ENCODE results near the gene IPPK. TPM values are rescaled to one million over a fixed set of nuclear protein-coding genes. Genes with fewer than 3 reads are reported as not detected.

IPPK gene
- total and polyA plus RNA-seq, 8 donors, result 1.9 to 6.5 (median 3.1) TPM

DNA sequence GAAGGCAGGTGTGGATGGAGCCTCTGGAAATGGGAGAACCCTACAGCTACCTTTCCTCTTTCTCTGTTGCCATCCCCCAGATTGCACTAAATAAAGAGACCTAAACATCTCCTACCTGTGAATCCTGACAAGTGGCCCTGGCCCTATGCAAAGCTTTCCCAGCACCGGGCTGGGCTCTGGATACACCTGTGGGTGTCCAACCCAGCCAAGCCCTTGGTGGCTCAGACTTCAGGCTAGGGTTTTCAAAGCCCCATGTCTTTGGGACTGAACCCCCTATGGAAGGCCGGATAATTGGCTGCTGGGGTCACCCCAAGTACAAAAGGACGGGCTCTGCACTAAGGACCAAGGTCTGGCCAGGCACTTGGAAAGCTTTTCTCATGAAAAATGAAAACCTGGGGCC, 44.1 kb upstream of the IPPK start:
- Histone ChIP-seq H3K27me3 (no peaks in the 10 kb centered on the region), H3K4me3 (no peak overlapping the region), H3K27ac (no peak overlapping the region), H3K36me3 (peaks cover 4 to 56% (median 39%) of the 10 kb centered on the region in 3 donors), H3K4me1 (no peaks in the 10 kb centered on the region), H3K9me3 (no peaks in the 10 kb centered on the region)
- FAIRE-seq (no peak), DNase-seq (no peak), ATAC-seq (no peak)
- 95 to 98% methylated on average over 3 of the region's 3 CpGs for WGBS, 2 donors
- intact Hi-C loops (cut with DNase I), result no loop called here
- TF ChIP-seq, protein P1, sequence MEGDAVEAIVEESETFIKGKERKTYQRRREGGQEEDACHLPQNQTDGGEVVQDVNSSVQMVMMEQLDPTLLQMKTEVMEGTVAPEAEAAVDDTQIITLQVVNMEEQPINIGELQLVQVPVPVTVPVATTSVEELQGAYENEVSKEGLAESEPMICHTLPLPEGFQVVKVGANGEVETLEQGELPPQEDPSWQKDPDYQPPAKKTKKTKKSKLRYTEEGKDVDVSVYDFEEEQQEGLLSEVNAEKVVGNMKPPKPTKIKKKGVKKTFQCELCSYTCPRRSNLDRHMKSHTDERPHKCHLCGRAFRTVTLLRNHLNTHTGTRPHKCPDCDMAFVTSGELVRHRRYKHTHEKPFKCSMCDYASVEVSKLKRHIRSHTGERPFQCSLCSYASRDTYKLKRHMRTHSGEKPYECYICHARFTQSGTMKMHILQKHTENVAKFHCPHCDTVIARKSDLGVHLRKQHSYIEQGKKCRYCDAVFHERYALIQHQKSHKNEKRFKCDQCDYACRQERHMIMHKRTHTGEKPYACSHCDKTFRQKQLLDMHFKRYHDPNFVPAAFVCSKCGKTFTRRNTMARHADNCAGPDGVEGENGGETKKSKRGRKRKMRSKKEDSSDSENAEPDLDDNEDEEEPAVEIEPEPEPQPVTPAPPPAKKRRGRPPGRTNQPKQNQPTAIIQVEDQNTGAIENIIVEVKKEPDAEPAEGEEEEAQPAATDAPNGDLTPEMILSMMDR (IDR thresholded peaks at IDR 0.05), result no peak

DNA sequence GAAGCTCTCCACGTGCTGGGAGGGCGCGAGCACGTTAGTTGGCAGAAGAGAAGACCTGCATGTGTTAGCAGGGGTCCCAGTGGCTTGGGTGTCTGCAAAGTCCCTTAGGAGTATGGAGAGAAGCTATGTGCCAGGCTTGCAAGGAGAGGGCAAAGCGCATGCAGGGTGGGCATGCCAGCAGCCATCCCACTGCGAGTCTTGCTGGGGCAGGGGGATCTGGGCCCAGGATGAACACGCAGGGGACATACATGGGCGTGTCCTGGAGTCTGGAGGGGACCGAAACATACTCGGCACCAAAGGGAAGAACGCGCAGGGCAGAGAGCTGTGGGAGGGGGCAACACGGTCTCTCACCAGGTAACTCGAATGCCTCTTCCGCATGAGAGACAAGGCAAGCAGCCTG, 43.6 kb upstream of the IPPK start:
- H3K9me3 ChIP-seq, result no peaks in the 10 kb centered on the region
- no peak for ATAC-seq
- 92 to 95% methylated on average over 15 of the region's 15 CpGs for WGBS, 2 donors
- peak in 1 of 6 donors; percentile 42 for DNase-seq
- TF ChIP-seq, protein P1 (IDR thresholded peaks at IDR 0.05), result no peak
- H3K27me3 ChIP-seq, result no peaks in the 10 kb centered on the region
- H3K27ac ChIP-seq, result no peak overlapping the region
- no peak for FAIRE-seq
- H3K4me1 ChIP-seq, result no peaks in the 10 kb centered on the region
- intact Hi-C loops (cut with DNase I), result no loop called here
- H3K4me3 ChIP-seq, result no peak overlapping the region
- peaks cover 4 to 51% (median 34%) of the 10 kb centered on the region in 3 donors for H3K36me3 ChIP-seq

- DNase-seq (no peak), FAIRE-seq (no peak), ATAC-seq (no peak)
- 93 to 95% methylated on average over 15 of the region's 15 CpGs for WGBS, 2 donors
- Histone ChIP-seq H3K27me3 (no peaks in the 10 kb centered on the region), H3K9me3 (no peaks in the 10 kb centered on the region), H3K27ac (no peak overlapping the region), H3K4me3 (no peak overlapping the region), H3K4me1 (no peaks in the 10 kb centered on the region), H3K36me3 (peaks cover 0 to 45% (median 28%) of the 10 kb centered on the region in 3 donors)
- intact Hi-C loops (cut with DNase I), result no loop called here
- TF ChIP-seq, protein P1 (IDR thresholded peaks at IDR 0.05), result no peak
Observed at GRCh38 chr9:92712767-92713166, 42.8 kb upstream of the IPPK start.

DNA sequence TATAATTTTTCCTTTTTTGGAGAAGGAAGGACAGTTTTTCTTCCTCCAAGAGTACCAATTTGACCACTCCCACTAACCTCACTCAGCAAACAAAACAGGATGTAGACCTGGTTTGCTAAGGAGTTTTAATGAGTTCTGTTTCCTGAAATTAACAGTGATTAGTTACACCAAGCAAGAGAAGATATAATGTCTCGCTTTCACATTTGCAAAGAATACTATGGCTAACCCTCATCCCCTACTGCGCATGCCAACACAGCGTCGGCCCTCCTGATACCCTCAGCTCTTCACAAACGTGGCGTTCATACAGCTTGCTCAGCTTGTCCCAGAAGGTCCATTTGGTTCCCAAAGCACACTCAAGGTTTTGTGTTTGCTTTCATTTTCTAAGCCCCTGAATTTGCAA, 41.9 kb upstream of the IPPK start:
- peaks cover 0 to 36% (median 20%) of the 10 kb centered on the region in 3 donors for H3K36me3 ChIP-seq
- H3K4me3 ChIP-seq, result no peak overlapping the region
- H3K27me3 ChIP-seq, result no peaks in the 10 kb centered on the region
- FAIRE-seq (no peak), DNase-seq (no peak), ATAC-seq (no peak)
- WGBS, 2 donors, result 80 to 88% methylated on average over 6 of the region's 6 CpGs
- no peak overlapping the region for H3K27ac ChIP-seq
- TF ChIP-seq, protein P1 (IDR thresholded peaks at IDR 0.05), result no peak
- intact Hi-C loops (cut with DNase I), result no loop called here
- H3K9me3 ChIP-seq, result no peaks in the 10 kb centered on the region
- H3K4me1 ChIP-seq, result no peaks in the 10 kb centered on the region

DNA sequence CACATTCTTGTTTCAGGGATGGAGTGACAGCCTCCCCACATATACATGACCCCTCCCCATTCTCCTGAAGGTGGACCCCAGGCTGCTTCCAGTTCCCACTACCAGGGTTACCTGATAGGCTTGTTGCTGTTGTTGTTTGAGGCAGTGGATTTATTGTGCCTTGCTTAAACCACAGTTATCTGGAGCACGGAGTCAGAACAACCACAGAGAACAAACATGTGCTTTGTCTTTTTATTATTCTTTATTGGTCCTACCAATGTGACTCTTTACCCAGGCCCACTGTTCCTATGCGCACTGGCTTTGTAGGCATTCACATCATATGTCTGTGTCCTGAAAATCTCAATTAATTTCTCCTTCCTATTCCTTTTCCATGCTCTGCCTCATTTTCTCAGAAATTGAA, 41.2 kb upstream of the IPPK start:
- ATAC-seq (no peak), FAIRE-seq (no peak), DNase-seq (no peak)
- 69 to 85% methylated on average over 2 of the region's 2 CpGs for whole genome bisulfite sequencing, 2 donors
- no peaks in the 10 kb centered on the region for H3K9me3 ChIP-seq
- no peak overlapping the region for H3K4me3 ChIP-seq
- no peaks in the 10 kb centered on the region for H3K27me3 ChIP-seq
- TF ChIP-seq, protein P1 (IDR thresholded peaks at IDR 0.05), result no peak
- H3K36me3 ChIP-seq, result peaks cover 0 to 34% (median 20%) of the 10 kb centered on the region in 3 donors
- no peaks in the 10 kb centered on the region for H3K4me1 ChIP-seq
- intact Hi-C loops (cut with DNase I), result no loop called here
- no peak overlapping the region for H3K27ac ChIP-seq
